Cardiac fibroblast (primary cell): ENCODE results near the gene STAT1.
A peak's percentile ranks its signal among the peaks of the same experiment; 100 is the strongest.

ENCODE experiments used
- DNase-seq, 2 donors: peaks; one replicate each; pipeline versions ENCODE4 v3.0.0 to v3.0.0-alpha.2; 2010; ENCODE audit warnings: low read depth in 2 of 2
- H3K4me3 ChIP-seq, 2 donors: replicated peaks in 1 of 2; 1 replicate in 1 of 2; 2 replicates in 1 of 2; pipeline ENCODE4 v1.5.1; 2011; ENCODE audit warnings: low read depth in 2 of 2, low read length in 2 of 2, mild to moderate bottlenecking in 2 of 2, moderate library complexity in 1 of 2
- CTCF ChIP-seq: IDR thresholded peaks from one replicate; pipeline ENCODE4 v1.5.1; 2011; ENCODE audit warnings: low read depth, mild to moderate bottlenecking, low read length, inconsistent platforms

STAT1 gene

GRCh38 chr2:190974629-190975361 lies 39.2 kb downstream of the STAT1 start:
- no peak for TF ChIP-seq CTCF
- no peak overlapping the region for H3K4me3 ChIP-seq

GRCh38 chr2:190973726-190974628 lies 40.0 kb downstream of the STAT1 start:
- no peak for TF ChIP-seq CTCF
- DNase-seq: no peak
- H3K4me3 ChIP-seq: no peak overlapping the region

More at GRCh38 chr2:190974629-190975361, 39.2 kb downstream of the STAT1 start:
- DNase-seq: no peak

GRCh38 chr2:190973262-190973661 lies 40.7 kb downstream of the STAT1 start:
- no peak overlapping the region for H3K4me3 ChIP-seq
- TF ChIP-seq CTCF: no peak
- DNase-seq: no peak

- no peak for TF ChIP-seq CTCF
- no peak overlapping the region for H3K4me3 ChIP-seq
- peak in 1 of 2 donors; percentile 20 for DNase-seq
Observed at GRCh38 chr2:190972846-190973245, 41.1 kb downstream of the STAT1 start.

- TF ChIP-seq CTCF: no peak
- H3K4me3 ChIP-seq: no peak overlapping the region
- DNase-seq: no peak
Observed at GRCh38 chr2:190972213-190972612, 41.8 kb downstream of the STAT1 start.

GRCh38 chr2:190970873-190971506 lies 43.0 kb downstream of the STAT1 start:
- no peak for DNase-seq
- H3K4me3 ChIP-seq: no peak overlapping the region
- TF ChIP-seq CTCF: no peak
